Lower lobe of right lung (tissue), 2 donors: ENCODE measurements around the gene CFHR4. TPM values are rescaled to one million over a fixed set of nuclear protein-coding genes. Genes with fewer than 3 reads are reported as not detected.

Experiments used
- ATAC-seq, 2 donors: fragments of 200-7000 bp; cut with Tn5 transposase; one replicate each; pipeline ENCODE4 v1.9.1; 2020 to 2022; ENCODE audit warnings: mild to moderate bottlenecking in 2 of 2, moderate library complexity in 2 of 2
- DNase-seq: peaks from one replicate; pipeline ENCODE4 v3.0.0-alpha.2; 2020
- H3K27ac ChIP-seq: fragments of 200-600 bp; one replicate; pipeline ENCODE4 v1.8.0; 2022
- H3K27me3 ChIP-seq: fragments of 200-600 bp; one replicate; pipeline ENCODE4 v1.8.0; 2022; ENCODE audit warnings: low read depth
- H3K36me3 ChIP-seq: fragments of 200-600 bp; one replicate; pipeline ENCODE4 v1.8.0; 2022; ENCODE audit warnings: mild to moderate bottlenecking
- H3K4me1 ChIP-seq: fragments of 200-600 bp; one replicate; pipeline ENCODE4 v1.8.0; 2022
- H3K4me3 ChIP-seq: fragments of 200-600 bp; one replicate; pipeline ENCODE4 v1.8.0; 2022; ENCODE audit warnings: mild to moderate bottlenecking
- H3K9me3 ChIP-seq: fragments of 200-600 bp; one replicate; pipeline ENCODE4 v1.8.0; 2022
- intact Hi-C: fragments of 100-400 bp; cut with DNase I; formaldehyde crosslinking; loops from one replicate; pipeline ENCODE4 v1.11.0; 2022
- total RNA-seq: library from RNA; stranded (reverse); fragmentation: NEBNext Ultra II Directional; extraction: Animal tissue kit (Norgen Biotek cat#: 25700); gene quantifications from one replicate; pipeline ENCODE4 v1.2.1, GENCODE V29; 2021
- TF ChIP-seq, protein P1 (sequence below): fragments of 200-600 bp; IDR thresholded peaks from one replicate; pipeline ENCODE4 v1.8.0; 2022; ENCODE audit warnings: antibody characterized with exemption, mild to moderate bottlenecking
- donor health status: DM: no; HTN: yes; CAD: no; lungs with severe emphysema.

Gene CFHR4
- total RNA-seq, 1 donor from 2014 or later: not detected

DNA sequence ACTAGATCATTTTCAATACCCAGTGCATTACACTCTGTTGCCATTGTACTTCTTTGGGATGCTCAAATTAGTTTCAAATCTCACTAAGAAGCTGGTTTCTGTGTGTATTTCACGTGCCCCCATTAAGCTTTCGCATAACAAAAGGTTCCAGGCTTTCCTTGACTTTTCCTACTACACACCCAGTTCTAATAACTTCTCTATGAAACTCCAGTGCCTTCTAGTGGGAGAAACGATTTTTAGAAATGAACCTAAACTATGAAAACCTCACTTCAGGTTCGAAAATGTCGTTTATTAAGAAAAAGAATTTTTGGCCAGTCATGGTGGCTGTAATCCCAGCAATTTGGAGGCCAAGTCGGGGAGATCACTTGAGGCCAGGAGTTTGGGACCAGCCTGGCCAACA, 2.8 kb downstream of the CFHR4 start:
- H3K4me1 ChIP-seq: no peaks in the 10 kb centered on the region
- TF ChIP-seq, protein P1, sequence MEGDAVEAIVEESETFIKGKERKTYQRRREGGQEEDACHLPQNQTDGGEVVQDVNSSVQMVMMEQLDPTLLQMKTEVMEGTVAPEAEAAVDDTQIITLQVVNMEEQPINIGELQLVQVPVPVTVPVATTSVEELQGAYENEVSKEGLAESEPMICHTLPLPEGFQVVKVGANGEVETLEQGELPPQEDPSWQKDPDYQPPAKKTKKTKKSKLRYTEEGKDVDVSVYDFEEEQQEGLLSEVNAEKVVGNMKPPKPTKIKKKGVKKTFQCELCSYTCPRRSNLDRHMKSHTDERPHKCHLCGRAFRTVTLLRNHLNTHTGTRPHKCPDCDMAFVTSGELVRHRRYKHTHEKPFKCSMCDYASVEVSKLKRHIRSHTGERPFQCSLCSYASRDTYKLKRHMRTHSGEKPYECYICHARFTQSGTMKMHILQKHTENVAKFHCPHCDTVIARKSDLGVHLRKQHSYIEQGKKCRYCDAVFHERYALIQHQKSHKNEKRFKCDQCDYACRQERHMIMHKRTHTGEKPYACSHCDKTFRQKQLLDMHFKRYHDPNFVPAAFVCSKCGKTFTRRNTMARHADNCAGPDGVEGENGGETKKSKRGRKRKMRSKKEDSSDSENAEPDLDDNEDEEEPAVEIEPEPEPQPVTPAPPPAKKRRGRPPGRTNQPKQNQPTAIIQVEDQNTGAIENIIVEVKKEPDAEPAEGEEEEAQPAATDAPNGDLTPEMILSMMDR: no peak
- no peaks in the 10 kb centered on the region for H3K9me3 ChIP-seq
- H3K27ac ChIP-seq: no peak overlapping the region
- intact Hi-C loops: no loop called here
- DNase-seq (no peak), ATAC-seq (no peak)
- no peaks in the 10 kb centered on the region for H3K36me3 ChIP-seq
- no peak overlapping the region for H3K4me3 ChIP-seq
- no peaks in the 10 kb centered on the region for H3K27me3 ChIP-seq

DNA sequence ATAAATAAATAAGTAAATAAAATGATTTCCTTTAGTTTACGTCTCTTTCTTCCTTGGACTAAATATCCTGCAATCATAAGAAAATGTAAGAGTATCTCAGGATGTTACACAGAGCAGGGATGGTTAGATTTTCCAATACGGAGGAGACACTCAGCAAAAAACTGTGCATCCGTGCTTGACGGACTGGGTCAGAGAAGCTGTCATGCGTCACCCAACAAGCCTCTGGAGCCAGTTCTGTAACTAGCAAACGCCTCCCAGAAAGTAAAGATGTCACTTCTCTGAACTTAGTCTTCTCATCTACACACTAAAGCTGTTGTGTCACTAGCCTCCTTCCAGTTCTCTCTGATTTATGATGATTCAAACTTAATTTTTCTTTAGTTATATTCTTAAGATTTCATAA, 3.4 kb downstream of the CFHR4 start:
- H3K4me3 ChIP-seq: no peak overlapping the region
- TF ChIP-seq, protein P1: no peak
- no peaks in the 10 kb centered on the region for H3K4me1 ChIP-seq
- no peaks in the 10 kb centered on the region for H3K36me3 ChIP-seq
- no peak for ATAC-seq
- H3K9me3 ChIP-seq: no peaks in the 10 kb centered on the region
- no peak for DNase-seq
- no peak overlapping the region for H3K27ac ChIP-seq
- H3K27me3 ChIP-seq: no peaks in the 10 kb centered on the region
- intact Hi-C loops: no loop called here

DNA sequence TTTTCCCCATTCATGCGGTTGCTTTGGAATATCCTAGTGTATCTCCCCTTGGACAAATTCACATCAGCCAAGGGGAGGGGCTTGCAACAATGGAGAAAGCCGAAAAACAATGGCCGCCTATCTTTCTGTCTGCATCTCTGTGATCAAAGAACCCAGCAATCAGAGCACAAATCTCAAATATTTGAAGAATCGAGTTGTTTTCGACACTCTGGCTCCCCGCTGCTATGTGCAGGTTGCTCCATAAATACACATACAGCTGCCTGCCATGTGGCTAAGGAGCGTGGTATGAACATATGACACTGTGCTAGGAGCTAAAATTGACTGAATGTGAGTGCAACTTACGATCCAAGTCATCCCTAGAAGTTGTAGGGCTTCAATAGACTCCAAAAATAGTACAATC, 8.5 kb downstream of the CFHR4 start:
- H3K27me3 ChIP-seq: peaks cover 11% of the 10 kb centered on the region
- no peaks in the 10 kb centered on the region for H3K36me3 ChIP-seq
- no peaks in the 10 kb centered on the region for H3K9me3 ChIP-seq
- H3K4me3 ChIP-seq: no peak overlapping the region
- ATAC-seq: no peak
- no peaks in the 10 kb centered on the region for H3K4me1 ChIP-seq
- TF ChIP-seq, protein P1: no peak
- intact Hi-C loops: no loop called here
- no peak overlapping the region for H3K27ac ChIP-seq
- no peak for DNase-seq

DNA sequence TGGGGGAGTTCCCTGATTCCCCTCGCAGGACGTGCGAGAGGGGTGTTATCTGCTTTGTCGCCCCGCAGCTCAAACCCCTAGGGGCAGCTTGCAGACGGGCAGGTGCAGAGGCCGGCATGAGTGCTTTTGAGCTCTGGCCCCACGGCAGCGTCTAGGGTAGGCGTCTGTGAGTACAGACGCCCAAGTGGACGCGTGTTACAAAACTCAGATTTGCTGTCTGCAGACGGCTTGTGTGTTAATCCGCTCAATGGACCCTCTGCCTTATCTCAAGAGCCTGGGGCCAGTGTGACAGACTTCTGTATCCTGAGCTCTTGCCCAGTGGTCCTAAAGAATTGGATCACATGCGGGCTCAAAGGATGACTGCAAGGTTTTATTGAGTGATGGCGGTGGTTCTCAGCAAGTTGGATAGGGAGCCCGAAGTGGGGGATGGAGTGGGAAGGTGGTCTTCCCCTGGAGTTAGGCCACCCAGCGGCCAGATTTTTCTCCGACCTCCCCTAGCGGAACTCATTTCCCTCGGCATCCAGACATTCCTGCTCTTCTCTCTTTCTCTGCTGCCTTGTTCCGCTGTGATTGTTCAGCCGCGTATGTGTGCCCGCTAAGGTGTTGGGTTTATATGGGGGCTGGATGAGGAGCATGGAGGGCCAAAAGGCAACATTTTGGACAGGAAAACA, 9.4 kb downstream of the CFHR4 start:
- ATAC-seq (peak in 1 of 2 donors; percentile 40), DNase-seq (no peak)
- Histone ChIP-seq H3K27ac (no peak overlapping the region), H3K4me3 (no peak overlapping the region), H3K4me1 (no peaks in the 10 kb centered on the region), H3K36me3 (no peaks in the 10 kb centered on the region), H3K9me3 (no peaks in the 10 kb centered on the region), H3K27me3 (peaks cover 11% of the 10 kb centered on the region)
- intact Hi-C loops: no loop called here
- TF ChIP-seq, protein P1: no peak

DNA sequence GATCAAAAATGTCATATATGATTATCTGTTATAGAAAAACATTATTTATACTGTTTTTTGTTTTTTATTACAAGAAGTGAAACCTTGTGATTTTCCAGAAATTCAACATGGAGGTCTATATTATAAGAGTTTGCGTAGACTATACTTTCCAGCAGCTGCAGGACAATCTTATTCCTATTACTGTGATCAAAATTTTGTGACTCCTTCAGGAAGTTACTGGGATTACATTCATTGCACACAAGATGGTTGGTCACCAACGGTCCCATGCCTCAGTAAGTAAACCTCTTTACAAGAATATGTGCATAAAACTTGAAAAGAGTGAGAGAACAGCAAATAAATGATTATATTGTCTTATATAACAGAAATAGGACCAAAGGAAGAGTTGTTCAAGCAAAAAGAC, 14.5 kb downstream of the CFHR4 start:
- Histone ChIP-seq H3K9me3 (no peaks in the 10 kb centered on the region), H3K27me3 (peaks cover 6% of the 10 kb centered on the region), H3K36me3 (no peaks in the 10 kb centered on the region), H3K27ac (no peak overlapping the region), H3K4me1 (no peaks in the 10 kb centered on the region), H3K4me3 (no peak overlapping the region)
- ATAC-seq: no peak
- DNase-seq: no peak
- intact Hi-C loops: no loop called here
- TF ChIP-seq, protein P1: no peak
